OCI-LY7 (cell line): ENCODE data around the gene EXOC4. TPM values are rescaled to one million over a fixed set of nuclear protein-coding genes. Genes with fewer than 3 reads are reported as not detected.

Experiments
- BruUV-seq: library from RNA; stranded (reverse); fragments of 400-500 nt; replicated peaks from 2 replicates; lab custom pipeline; 2021; lab: Mats Ljungman, UMichigan
- CTCF ChIA-PET: fragments of 300-600 bp; sonication (Branson Sonifier 250); formaldehyde crosslinking; loops from one replicate; lab custom pipeline; 2022; ENCODE audit warnings: antibody characterized with exemption; ENCODE audit not compliant: unreplicated experiment; lab: Charles Lee
- POLR2A ChIA-PET: fragments of 300-600 bp; sonication (Branson Sonifier 250); formaldehyde crosslinking; loops from one replicate; lab custom pipeline; 2022; ENCODE audit warnings: antibody characterized with exemption; lab: Charles Lee
- DNase-seq: peaks from one replicate; pipeline ENCODE4 v3.0.0-alpha.2; 2015; ENCODE audit warnings: low spot score
- H2AFZ ChIP-seq: fragments of 200-600 bp; sonication (generic), shearing (Covaris generic); 2 replicates; pipeline ENCODE4 v1.6.1; 2014; ENCODE audit warnings: mild to moderate bottlenecking, antibody characterized with exemption, low read length, moderate library complexity
- H3K27ac ChIP-seq: fragments of 200-600 bp; sonication (generic); 2 replicates; pipeline ENCODE4 v1.5.1; 2014; ENCODE audit warnings: mixed run types, low read depth, mild to moderate bottlenecking, moderate library complexity, low read length, inconsistent platforms; ENCODE audit not compliant: poor library complexity, severe bottlenecking
- H3K36me3 ChIP-seq: fragments of 200-600 bp; sonication (generic); 2 replicates; pipeline ENCODE4 v1.6.1; 2014; ENCODE audit warnings: mild to moderate bottlenecking, antibody characterized with exemption, low read length, moderate library complexity, mixed read lengths; ENCODE audit not compliant: insufficient read depth
- H3K4me1 ChIP-seq: fragments of 200-600 bp; sonication (generic); 2 replicates; pipeline ENCODE4 v1.5.1; 2014; ENCODE audit warnings: mild to moderate bottlenecking, low read length; ENCODE audit not compliant: insufficient read depth, poor library complexity, severe bottlenecking
- H3K4me2 ChIP-seq: fragments of 200-600 bp; sonication (generic); 2 replicates; pipeline ENCODE4 v1.6.1; 2014; ENCODE audit warnings: mild to moderate bottlenecking, low read length
- H3K4me3 ChIP-seq: fragments of 200-600 bp; sonication (generic); 2 replicates; pipeline ENCODE4 v1.5.1; 2014; ENCODE audit warnings: mild to moderate bottlenecking, low read depth, low read length; ENCODE audit not compliant: poor library complexity, severe bottlenecking
- H3K79me2 ChIP-seq: fragments of 200-600 bp; sonication (generic); 2 replicates; pipeline ENCODE4 v1.6.1; 2016; ENCODE audit warnings: low read depth, mild to moderate bottlenecking, low read length, moderate library complexity, mixed read lengths; ENCODE audit not compliant: insufficient read depth
- H3K9me2 ChIP-seq: fragments of 200-600 bp; sonication (generic); 2 replicates; pipeline ENCODE4 v1.6.1; 2016; ENCODE audit warnings: mild to moderate bottlenecking, low read length, mixed read lengths; ENCODE audit not compliant: insufficient read depth
- H3K9me3 ChIP-seq: fragments of 200-600 bp; sonication (generic); 2 replicates; pipeline ENCODE4 v1.6.1; 2014; ENCODE audit warnings: mild to moderate bottlenecking, mixed run types, low read length, mixed read lengths
- H4K20me1 ChIP-seq: fragments of 200-600 bp; sonication (generic); 2 replicates; pipeline ENCODE4 v1.6.1; 2014; ENCODE audit warnings: mild to moderate bottlenecking, antibody characterized with exemption, low read length, moderate library complexity, mixed read lengths; ENCODE audit not compliant: insufficient read depth
- EZH2phosphoT487 ChIP-seq: fragments of 200-600 bp; sonication (generic); IDR thresholded peaks from 2 replicates; pipeline ENCODE4 v1.6.1; 2018; ENCODE audit warnings: low read depth, borderline replicate concordance, mild to moderate bottlenecking, mixed run types, antibody characterized with exemption, low read length, moderate library complexity, mixed read lengths
- intact Hi-C: fragments of 100-400 bp; cut with micrococcal nuclease; formaldehyde crosslinking; loops from one replicate; pipeline ENCODE4 v1.10.0; 2022; ENCODE audit not compliant: unreplicated experiment
- total RNA-seq, 2 experiments: library from RNA; depleted of rRNA in 1 of 2; stranded (reverse); fragments of >200 nt in 1 of 2; shearing (Covaris generic) in 1 of 2; gene quantifications; 2 replicates each; pipeline ENCODE4 v1.2.3, GENCODE V29; 2014 to 2022
- TF ChIP-seq, protein P1 (sequence below): fragments of 200-600 bp; sonication (generic); conservative IDR thresholded peaks from 2 replicates; pipeline ENCODE4 v1.5.1; 2014; ENCODE audit warnings: mild to moderate bottlenecking, antibody characterized with exemption, low read length, moderate library complexity, mixed read lengths

Gene EXOC4
- total RNA-seq, 2 experiments from 2014 or later, result 75.1 to 93.2 TPM

- Histone ChIP-seq H3K4me3 (no peak overlapping the region), H3K4me2 (no peak overlapping the region), H3K9me3 (no peaks in the 10 kb centered on the region), H3K4me1 (no peaks in the 10 kb centered on the region), H2AFZ (no peak overlapping the region), H3K36me3 (no peaks in the 10 kb centered on the region), H4K20me1 (no peaks in the 10 kb centered on the region), H3K9me2 (no peaks in the 10 kb centered on the region), H3K79me2 (no peaks in the 10 kb centered on the region), H3K27ac (no peak overlapping the region)
- TF ChIP-seq, protein P1, sequence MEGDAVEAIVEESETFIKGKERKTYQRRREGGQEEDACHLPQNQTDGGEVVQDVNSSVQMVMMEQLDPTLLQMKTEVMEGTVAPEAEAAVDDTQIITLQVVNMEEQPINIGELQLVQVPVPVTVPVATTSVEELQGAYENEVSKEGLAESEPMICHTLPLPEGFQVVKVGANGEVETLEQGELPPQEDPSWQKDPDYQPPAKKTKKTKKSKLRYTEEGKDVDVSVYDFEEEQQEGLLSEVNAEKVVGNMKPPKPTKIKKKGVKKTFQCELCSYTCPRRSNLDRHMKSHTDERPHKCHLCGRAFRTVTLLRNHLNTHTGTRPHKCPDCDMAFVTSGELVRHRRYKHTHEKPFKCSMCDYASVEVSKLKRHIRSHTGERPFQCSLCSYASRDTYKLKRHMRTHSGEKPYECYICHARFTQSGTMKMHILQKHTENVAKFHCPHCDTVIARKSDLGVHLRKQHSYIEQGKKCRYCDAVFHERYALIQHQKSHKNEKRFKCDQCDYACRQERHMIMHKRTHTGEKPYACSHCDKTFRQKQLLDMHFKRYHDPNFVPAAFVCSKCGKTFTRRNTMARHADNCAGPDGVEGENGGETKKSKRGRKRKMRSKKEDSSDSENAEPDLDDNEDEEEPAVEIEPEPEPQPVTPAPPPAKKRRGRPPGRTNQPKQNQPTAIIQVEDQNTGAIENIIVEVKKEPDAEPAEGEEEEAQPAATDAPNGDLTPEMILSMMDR, result no peak
- TF ChIP-seq EZH2phosphoT487, result no peak
- DNase-seq, result no peak
- ChIA-PET POLR2A (interaction anchor here (0.6 to 1.9 kb wide), 2 partner anchors 10 to 79 kb away, joined by 3 to 11 read pairs; no protein-coding TSS in a partner anchor), CTCF (no interaction called here)
- BruUV-seq, result no TSS peak
- intact Hi-C loops, result no loop called here
Measured at GRCh38 chr7:133739817-133740216, 486.9 kb downstream of the EXOC4 start.

- H3K36me3 ChIP-seq, result no peaks in the 10 kb centered on the region
- intact Hi-C loops, result no loop called here
- H4K20me1 ChIP-seq, result no peaks in the 10 kb centered on the region
- no peak overlapping the region for H3K4me2 ChIP-seq
- H3K9me2 ChIP-seq, result no peaks in the 10 kb centered on the region
- no peak overlapping the region for H3K27ac ChIP-seq
- no peaks in the 10 kb centered on the region for H3K79me2 ChIP-seq
- CTCF ChIA-PET, result no interaction called here
- TF ChIP-seq EZH2phosphoT487, result no peak
- TF ChIP-seq, protein P1, result no peak
- no TSS peak for BruUV-seq
- DNase-seq, result no peak
- POLR2A ChIA-PET, result no interaction called here
- H3K9me3 ChIP-seq, result no peaks in the 10 kb centered on the region
- H3K4me3 ChIP-seq, result no peak overlapping the region
- H2AFZ ChIP-seq, result no peak overlapping the region
- no peaks in the 10 kb centered on the region for H3K4me1 ChIP-seq
Measured at GRCh38 chr7:133741078-133741477, 488.2 kb downstream of the EXOC4 start.

DNA sequence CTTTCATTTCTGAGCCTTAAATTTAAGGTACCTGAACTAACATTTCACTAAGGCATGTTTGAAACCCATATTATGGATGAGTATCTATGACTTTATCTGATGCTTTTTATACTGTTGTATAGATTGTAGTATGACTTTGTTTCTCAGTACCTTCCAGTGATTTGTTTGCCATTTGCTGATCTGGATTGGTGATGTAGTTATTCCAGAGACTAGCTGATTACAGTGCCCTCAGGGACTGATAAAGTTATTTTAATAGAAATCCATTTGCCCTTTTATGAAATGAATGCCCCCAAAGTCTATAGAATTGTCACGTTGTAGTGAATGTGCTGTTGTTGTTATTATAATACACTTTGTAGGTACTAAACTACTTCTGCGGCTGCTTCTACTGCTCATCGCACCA, 488.8 kb downstream of the EXOC4 start:
- ChIA-PET POLR2A (no interaction called here), CTCF (no interaction called here)
- TF ChIP-seq, protein P1, result no peak
- TF ChIP-seq EZH2phosphoT487, result no peak
- H3K4me2 ChIP-seq, result no peak overlapping the region
- no peak overlapping the region for H3K27ac ChIP-seq
- no peak overlapping the region for H2AFZ ChIP-seq
- no peaks in the 10 kb centered on the region for H3K4me1 ChIP-seq
- no peaks in the 10 kb centered on the region for H3K9me2 ChIP-seq
- no peak overlapping the region for H3K4me3 ChIP-seq
- no peak for DNase-seq
- intact Hi-C loops, result no loop called here
- H3K36me3 ChIP-seq, result no peaks in the 10 kb centered on the region
- no peaks in the 10 kb centered on the region for H3K9me3 ChIP-seq
- BruUV-seq, result no TSS peak
- H4K20me1 ChIP-seq, result no peaks in the 10 kb centered on the region
- no peaks in the 10 kb centered on the region for H3K79me2 ChIP-seq
